Measurements from ENCODE around the gene PRKCB.

The PRKCB gene

DNA sequence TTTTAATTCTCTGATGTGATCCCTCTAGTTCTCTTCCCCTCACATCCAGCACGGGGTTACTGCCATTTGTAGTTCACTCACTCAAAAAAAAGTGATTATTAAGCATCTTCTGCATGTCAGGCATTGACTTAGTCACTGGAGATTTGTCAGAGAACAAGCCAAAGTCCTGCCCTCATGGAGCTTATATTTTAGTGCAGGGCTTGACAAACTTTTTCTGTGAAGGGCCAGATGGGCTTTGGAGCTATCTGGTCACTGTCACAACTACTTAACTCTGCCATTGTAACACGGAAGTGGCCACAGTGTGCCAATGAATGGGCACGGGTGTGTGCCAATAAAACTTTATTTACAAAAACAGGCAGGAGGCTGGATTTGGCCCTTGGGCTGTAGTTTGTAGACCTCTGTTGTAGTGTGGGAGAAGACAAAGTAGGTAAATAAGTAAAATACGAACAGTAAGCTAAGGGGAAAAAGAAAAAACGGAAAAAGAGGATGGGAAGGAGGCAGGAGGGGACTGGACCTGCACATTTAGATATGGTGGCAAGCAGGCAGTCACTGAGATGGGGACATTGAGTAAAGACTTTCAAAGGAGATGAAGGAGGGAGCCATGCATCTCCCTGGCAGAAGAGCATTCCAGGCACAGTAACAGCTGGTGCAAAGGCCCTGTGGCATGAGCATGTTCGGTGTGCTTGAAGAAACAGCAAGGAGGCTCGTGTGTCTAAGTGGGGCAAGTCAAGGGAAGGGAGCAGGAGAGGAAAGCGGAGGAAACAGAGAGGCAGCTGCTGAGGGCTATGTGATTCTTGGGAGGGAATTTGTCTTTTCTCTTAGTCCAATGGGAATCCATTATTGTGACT is 217.5 kb downstream of the PRKCB start:
- Histone ChIP-seq H3K4me2 (ENCODE audit: low read length) (no peak overlapping the region), H3K4me1 (no peaks in the 10 kb centered on the region), H2AFZ (no peak overlapping the region), H3K9ac (no peak overlapping the region), H3K4me3 (ENCODE audit: low read depth, low read length) (no peak overlapping the region), H3K9me3 (ENCODE audit: control insufficient read depth, low read length) (no peaks in the 10 kb centered on the region), H3K27me3 (ENCODE audit: control insufficient read depth, insufficient read depth, low read length) (no peaks in the 10 kb centered on the region), H3K36me3 (ENCODE audit: control insufficient read depth, insufficient read depth, low read length) (no peaks in the 10 kb centered on the region), H3K27ac (no peak overlapping the region), H3K79me2 (no peaks in the 10 kb centered on the region)
- TF ChIP-seq, protein P1, sequence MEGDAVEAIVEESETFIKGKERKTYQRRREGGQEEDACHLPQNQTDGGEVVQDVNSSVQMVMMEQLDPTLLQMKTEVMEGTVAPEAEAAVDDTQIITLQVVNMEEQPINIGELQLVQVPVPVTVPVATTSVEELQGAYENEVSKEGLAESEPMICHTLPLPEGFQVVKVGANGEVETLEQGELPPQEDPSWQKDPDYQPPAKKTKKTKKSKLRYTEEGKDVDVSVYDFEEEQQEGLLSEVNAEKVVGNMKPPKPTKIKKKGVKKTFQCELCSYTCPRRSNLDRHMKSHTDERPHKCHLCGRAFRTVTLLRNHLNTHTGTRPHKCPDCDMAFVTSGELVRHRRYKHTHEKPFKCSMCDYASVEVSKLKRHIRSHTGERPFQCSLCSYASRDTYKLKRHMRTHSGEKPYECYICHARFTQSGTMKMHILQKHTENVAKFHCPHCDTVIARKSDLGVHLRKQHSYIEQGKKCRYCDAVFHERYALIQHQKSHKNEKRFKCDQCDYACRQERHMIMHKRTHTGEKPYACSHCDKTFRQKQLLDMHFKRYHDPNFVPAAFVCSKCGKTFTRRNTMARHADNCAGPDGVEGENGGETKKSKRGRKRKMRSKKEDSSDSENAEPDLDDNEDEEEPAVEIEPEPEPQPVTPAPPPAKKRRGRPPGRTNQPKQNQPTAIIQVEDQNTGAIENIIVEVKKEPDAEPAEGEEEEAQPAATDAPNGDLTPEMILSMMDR (IDR thresholded peaks at IDR 0.05), result no peak

DNA sequence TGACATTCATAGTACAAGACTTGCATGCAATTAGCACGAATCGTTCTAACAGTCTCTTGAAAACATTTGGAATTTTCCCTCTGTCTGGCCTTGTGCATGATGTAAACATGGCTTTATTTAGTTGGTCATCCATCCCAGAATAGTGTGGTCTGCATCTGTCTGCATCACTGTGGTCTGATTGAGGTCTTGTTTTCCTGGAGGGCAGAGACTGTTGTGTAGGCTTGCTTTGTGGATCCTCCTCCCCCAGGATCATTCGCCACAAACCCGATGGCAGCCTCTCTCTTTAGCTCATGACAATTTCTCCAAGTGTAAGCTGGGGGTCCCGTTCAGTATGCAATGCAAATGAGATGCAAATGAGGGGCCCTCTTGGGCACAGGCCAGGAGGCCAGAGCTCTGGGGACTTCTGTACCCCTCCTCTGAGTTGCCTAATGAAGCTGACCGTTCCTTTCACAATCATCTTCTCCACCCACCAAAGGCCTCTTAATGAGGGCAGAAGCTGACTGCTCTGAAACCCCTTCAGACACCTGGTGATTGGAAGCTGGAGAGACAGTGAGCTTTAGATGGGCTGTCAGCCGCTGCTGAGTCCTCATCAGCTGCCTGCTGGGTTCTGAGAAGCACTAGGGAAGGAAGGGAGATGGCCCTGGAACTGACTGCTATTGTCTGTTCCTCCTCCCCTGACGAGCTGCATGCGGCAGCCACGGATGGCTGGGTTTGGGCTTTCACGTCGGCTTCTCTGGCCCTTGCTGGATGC is 219.1 kb downstream of the PRKCB start:
- H3K4me2 ChIP-seq (ENCODE audit: low read length), result no peak overlapping the region
- H3K27me3 ChIP-seq (ENCODE audit: control insufficient read depth, insufficient read depth, low read length), result no peaks in the 10 kb centered on the region
- H2AFZ ChIP-seq, result no peak overlapping the region
- no peak overlapping the region for H3K27ac ChIP-seq
- TF ChIP-seq, protein P1 (IDR thresholded peaks at IDR 0.05), result no peak
- H3K9ac ChIP-seq, result no peak overlapping the region
- H3K36me3 ChIP-seq (ENCODE audit: control insufficient read depth, insufficient read depth, low read length), result no peaks in the 10 kb centered on the region
- H3K4me1 ChIP-seq, result no peaks in the 10 kb centered on the region
- no peaks in the 10 kb centered on the region for H3K9me3 ChIP-seq (ENCODE audit: control insufficient read depth, low read length)
- no peak overlapping the region for H3K4me3 ChIP-seq (ENCODE audit: low read depth, low read length)
- H3K79me2 ChIP-seq, result no peaks in the 10 kb centered on the region

DNA sequence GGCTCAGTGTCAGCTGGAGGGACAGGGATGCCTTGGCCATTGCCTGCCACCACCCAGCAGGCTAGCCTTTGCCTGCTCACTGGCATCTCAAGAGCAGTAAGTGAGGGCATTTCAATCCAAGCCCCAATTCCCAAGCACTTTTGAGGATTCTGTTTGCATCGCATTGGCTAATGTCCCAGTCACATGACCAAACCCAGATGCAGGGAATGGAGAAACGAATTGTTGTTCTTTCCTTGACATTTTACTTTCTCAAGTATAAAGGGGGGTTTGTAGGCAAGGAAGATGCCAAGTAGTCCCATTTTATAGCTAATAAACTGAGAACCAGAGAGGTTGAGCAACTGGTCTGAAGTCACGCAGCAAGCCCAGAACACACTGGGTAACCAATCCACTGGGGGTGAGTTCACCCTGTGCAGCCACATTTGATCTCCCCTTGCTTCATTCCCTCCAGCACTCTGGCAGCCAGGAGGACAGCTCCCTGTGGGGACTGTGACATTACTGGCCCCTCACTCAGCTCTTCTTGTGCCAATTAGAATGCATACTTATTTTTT is 226.6 kb downstream of the PRKCB start:
- Histone ChIP-seq H2AFZ (no peak overlapping the region), H3K4me1 (no peaks in the 10 kb centered on the region), H3K9ac (no peak overlapping the region), H3K4me3 (ENCODE audit: low read depth, low read length) (no peak overlapping the region), H3K4me2 (ENCODE audit: low read length) (no peak overlapping the region), H3K79me2 (no peaks in the 10 kb centered on the region), H3K36me3 (ENCODE audit: control insufficient read depth, insufficient read depth, low read length) (no peaks in the 10 kb centered on the region), H3K9me3 (ENCODE audit: control insufficient read depth, low read length) (no peaks in the 10 kb centered on the region), H3K27ac (no peak overlapping the region), H3K27me3 (ENCODE audit: control insufficient read depth, insufficient read depth, low read length) (no peaks in the 10 kb centered on the region)
- TF ChIP-seq, protein P1 (IDR thresholded peaks at IDR 0.05), result no peak

DNA sequence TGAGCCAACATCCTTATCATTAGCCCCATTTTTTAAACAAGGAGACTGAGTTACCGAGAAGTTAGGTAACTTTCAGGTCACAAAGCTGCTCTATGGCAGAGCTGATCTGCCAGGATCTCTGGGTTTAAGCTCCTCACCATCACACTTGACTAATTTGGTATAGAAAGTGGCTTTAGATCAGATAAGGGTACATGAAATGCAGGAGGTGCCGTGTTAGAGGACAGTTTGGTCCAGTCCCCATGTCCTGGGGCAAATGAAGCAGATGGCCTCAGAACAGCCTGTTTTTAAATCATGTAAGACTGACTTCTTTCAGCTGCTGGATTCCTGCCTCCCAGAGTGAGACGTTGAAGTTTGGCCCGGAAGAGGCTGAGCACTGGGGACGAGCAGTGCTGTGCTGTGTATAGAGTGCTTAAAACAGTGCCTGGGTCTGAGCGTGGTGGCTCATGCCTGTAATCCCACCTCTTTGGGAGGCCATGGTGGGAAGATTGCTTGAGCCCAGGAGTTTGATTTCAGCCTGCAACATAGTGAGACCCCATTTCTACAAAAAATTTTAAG is 233.3 kb downstream of the PRKCB start:
- no peaks in the 10 kb centered on the region for H3K4me1 ChIP-seq
- no peaks in the 10 kb centered on the region for H3K79me2 ChIP-seq
- H2AFZ ChIP-seq, result no peak overlapping the region
- H3K9me3 ChIP-seq (ENCODE audit: control insufficient read depth, low read length), result no peaks in the 10 kb centered on the region
- no peak overlapping the region for H3K27ac ChIP-seq
- no peak overlapping the region for H3K4me3 ChIP-seq (ENCODE audit: low read depth, low read length)
- no peak overlapping the region for H3K9ac ChIP-seq
- TF ChIP-seq, protein P1 (IDR thresholded peaks at IDR 0.05), result no peak
- H3K27me3 ChIP-seq (ENCODE audit: control insufficient read depth, insufficient read depth, low read length), result no peaks in the 10 kb centered on the region
- no peaks in the 10 kb centered on the region for H3K36me3 ChIP-seq (ENCODE audit: control insufficient read depth, insufficient read depth, low read length)
- H3K4me2 ChIP-seq (ENCODE audit: low read length), result no peak overlapping the region

Measured in parathyroid adenoma (tissue), 2 donors.